ENCODE results near the gene ZCCHC2.

The ZCCHC2 gene

DNA sequence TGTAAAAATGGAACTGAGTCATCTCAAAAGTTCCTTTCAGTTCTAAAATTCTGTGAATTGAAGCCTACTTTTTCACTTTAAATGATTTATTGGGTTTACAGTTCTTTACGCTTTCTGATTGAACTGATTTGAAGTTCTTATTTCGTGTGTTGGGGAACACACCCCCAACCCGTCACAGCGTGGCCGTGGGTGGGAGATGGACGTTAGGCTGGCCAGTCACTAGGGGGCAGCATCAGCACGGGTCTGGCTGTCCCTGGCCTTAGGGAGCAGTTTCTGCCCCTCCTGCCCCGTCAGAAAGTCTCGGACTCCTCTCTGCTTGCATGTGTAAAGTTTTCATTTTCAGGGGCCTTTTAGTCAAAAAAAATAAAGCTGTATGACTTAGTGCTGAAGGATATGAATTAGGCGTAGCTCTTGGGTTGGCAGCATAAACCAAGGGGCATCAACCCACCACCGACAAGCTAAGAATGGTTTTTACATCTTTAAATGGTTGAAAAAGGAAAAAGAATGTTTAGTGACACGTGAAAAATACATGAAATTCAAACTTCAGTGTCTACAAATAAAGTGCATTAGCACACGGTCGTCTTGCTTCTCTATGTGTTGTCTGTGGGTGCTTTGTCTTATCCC lies 63.4 kb downstream of the ZCCHC2 start:
- TF ChIP-seq SUZ12 (IDR thresholded peaks at IDR 0.05): no peak
- TF ChIP-seq ELF4 (IDR thresholded peaks at IDR 0.05): no peak
- no peak for TF ChIP-seq LEF1 (IDR thresholded peaks at IDR 0.05; ENCODE audit: borderline replicate concordance)
- TF ChIP-seq, protein P1, sequence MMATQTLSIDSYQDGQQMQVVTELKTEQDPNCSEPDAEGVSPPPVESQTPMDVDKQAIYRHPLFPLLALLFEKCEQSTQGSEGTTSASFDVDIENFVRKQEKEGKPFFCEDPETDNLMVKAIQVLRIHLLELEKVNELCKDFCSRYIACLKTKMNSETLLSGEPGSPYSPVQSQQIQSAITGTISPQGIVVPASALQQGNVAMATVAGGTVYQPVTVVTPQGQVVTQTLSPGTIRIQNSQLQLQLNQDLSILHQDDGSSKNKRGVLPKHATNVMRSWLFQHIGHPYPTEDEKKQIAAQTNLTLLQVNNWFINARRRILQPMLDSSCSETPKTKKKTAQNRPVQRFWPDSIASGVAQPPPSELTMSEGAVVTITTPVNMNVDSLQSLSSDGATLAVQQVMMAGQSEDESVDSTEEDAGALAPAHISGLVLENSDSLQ (IDR thresholded peaks at IDR 0.05): no peak
- TF ChIP-seq BHLHE40 (IDR thresholded peaks at IDR 0.05; ENCODE audit: borderline replicate concordance): no peak
- no peak for TF ChIP-seq FOXK2 (IDR thresholded peaks at IDR 0.05)
- TF ChIP-seq SP1 (IDR thresholded peaks at IDR 0.05): no peak
- no peak for TF ChIP-seq ZNF384 (IDR thresholded peaks at IDR 0.05)
- no peak for TF ChIP-seq L3MBTL2 (conservative IDR thresholded peaks at IDR 0.05)
- no peak for TF ChIP-seq HDGF (IDR thresholded peaks at IDR 0.05; ENCODE audit: borderline replicate concordance)
- no peak for TF ChIP-seq CTBP1 (IDR thresholded peaks at IDR 0.05; ENCODE audit: borderline replicate concordance)
- TF ChIP-seq TARDBP (IDR thresholded peaks at IDR 0.05): no peak
- TF ChIP-seq NFRKB (IDR thresholded peaks at IDR 0.05): no peak
- peak; percentile 69 for DNase-seq (ENCODE audit: extremely low spot score)
- CTCF ChIA-PET: interaction anchor here (0.6 to 1.6 kb wide), 8 partner anchors 8 to 1009 kb away, joined by 3 to 14 read pairs (median 3); partner anchors contain the start of gene PHLPP1
- POLR2A ChIA-PET: no interaction called here

DNA sequence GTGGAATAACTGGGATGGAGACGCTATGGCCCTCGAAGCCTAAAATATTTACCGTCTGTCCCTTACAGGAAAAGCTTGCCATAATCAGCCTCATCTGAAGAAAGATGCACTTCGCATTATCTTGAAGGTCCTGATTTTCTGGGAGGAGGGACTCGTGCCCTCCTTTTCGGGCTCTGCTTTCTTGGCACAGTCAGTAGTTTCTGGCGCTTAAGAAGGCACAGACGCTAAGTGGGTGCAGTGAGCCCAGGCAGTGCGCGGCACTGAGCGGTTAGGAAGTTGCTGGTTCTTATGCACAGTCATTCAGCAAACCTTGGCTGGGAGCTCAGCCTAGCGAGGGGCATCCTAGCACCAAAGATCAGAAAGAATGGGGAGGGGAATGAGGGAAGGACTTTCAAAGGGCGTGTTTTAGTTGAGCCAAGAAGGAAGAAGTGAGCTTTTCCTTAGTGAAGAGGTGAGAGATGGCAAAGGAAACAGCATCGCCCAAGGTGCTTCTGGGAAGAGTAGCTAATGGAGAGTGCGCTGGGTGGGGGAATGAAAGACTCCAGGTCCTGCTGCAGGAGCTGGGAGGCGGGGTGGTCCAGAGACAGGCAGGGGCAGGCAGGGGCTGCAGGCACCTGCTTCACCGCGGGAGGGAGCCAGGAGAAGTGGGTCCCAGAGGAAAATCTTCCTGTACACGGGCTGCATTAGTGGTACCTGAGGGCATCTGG lies 64.1 kb downstream of the ZCCHC2 start:
- CTCF ChIA-PET: interaction anchor here (0.6 to 1.6 kb wide), 7 partner anchors 9 to 406 kb away, joined by 3 to 14 read pairs (median 3); partner anchors contain the start of gene PHLPP1
- DNase-seq (ENCODE audit: extremely low spot score): no peak
- POLR2A ChIA-PET: no interaction called here
- TF ChIP-seq HDGF (IDR thresholded peaks at IDR 0.05; ENCODE audit: borderline replicate concordance): no peak
- no peak for TF ChIP-seq BHLHE40 (IDR thresholded peaks at IDR 0.05; ENCODE audit: borderline replicate concordance)
- no peak for TF ChIP-seq ZNF384 (IDR thresholded peaks at IDR 0.05)
- no peak for TF ChIP-seq L3MBTL2 (conservative IDR thresholded peaks at IDR 0.05)
- TF ChIP-seq SUZ12 (IDR thresholded peaks at IDR 0.05): no peak
- TF ChIP-seq, protein P1 (IDR thresholded peaks at IDR 0.05): no peak
- no peak for TF ChIP-seq NFRKB (IDR thresholded peaks at IDR 0.05)
- no peak for TF ChIP-seq CTBP1 (IDR thresholded peaks at IDR 0.05; ENCODE audit: borderline replicate concordance)
- no peak for TF ChIP-seq FOXM1 (IDR thresholded peaks at IDR 0.05; ENCODE audit: borderline replicate concordance)
- no peak for TF ChIP-seq FOXK2 (IDR thresholded peaks at IDR 0.05)
- no peak for TF ChIP-seq ELF4 (IDR thresholded peaks at IDR 0.05)
- TF ChIP-seq SP1 (IDR thresholded peaks at IDR 0.05): no peak

DNA sequence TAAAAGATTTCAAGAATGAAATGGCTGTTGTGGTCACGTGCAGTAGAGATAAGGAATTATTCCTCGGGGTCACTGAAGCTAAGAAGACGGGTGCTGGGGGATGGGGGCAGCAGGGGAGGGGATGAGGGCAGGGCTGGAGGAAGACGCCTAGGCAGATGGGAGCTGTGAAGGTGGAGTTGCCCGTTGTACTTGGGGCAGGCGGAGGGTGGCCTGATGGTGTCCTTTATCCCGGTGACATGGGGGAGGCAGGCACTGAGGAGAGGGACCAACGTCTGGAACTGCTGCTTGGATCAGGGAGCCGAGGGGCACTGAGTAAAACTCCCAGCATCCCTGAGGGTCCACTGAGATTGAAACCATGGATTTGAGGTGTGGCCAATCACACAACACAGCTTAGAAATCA lies 64.9 kb downstream of the ZCCHC2 start:
- ChIA-PET CTCF (interaction anchor here (1.3 kb wide), 1 partner anchor 395 kb away, joined by 4 read pairs; no protein-coding TSS in a partner anchor), POLR2A (no interaction called here)
- TF ChIP-seq ELF4 (IDR thresholded peaks at IDR 0.05) (no peak), SUZ12 (IDR thresholded peaks at IDR 0.05) (no peak)
- no peak for DNase-seq (ENCODE audit: extremely low spot score)

DNA sequence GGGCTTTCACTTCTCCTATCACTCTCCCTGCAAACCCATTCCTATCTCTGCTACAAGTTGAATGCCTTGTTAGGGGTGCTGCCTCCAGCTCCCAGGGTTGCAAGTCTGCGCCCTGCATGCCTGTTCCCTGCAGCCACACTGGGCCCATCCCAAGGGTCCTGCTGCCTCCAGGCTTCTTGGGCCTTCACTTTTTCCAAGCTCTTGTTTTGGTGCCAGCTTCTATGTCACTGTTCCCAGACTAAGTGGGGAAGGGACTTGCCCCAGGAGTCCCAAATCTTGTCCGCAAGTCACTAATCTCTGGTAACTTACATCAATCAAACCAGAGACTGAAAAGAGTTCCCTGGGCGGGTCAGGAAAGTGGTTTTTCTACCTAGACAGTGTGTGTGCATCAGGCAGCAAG lies 65.4 kb downstream of the ZCCHC2 start:
- TF ChIP-seq NFRKB (IDR thresholded peaks at IDR 0.05) (no peak), ZNF384 (IDR thresholded peaks at IDR 0.05) (no peak), TARDBP (IDR thresholded peaks at IDR 0.05) (no peak), L3MBTL2 (conservative IDR thresholded peaks at IDR 0.05) (no peak), SUZ12 (IDR thresholded peaks at IDR 0.05) (no peak), ARNT (IDR thresholded peaks at IDR 0.05) (no peak), LEF1 (IDR thresholded peaks at IDR 0.05; ENCODE audit: borderline replicate concordance) (no peak), FOXM1 (IDR thresholded peaks at IDR 0.05; ENCODE audit: borderline replicate concordance) (no peak), BHLHE40 (IDR thresholded peaks at IDR 0.05; ENCODE audit: borderline replicate concordance) (no peak), SP1 (IDR thresholded peaks at IDR 0.05) (no peak), HDGF (IDR thresholded peaks at IDR 0.05; ENCODE audit: borderline replicate concordance) (no peak), FOXK2 (IDR thresholded peaks at IDR 0.05) (no peak), ELF4 (IDR thresholded peaks at IDR 0.05) (no peak), CTBP1 (IDR thresholded peaks at IDR 0.05; ENCODE audit: borderline replicate concordance) (no peak), FOXA1 (IDR thresholded peaks at IDR 0.05) (no peak)
- TF ChIP-seq, protein P1 (IDR thresholded peaks at IDR 0.05): no peak
- POLR2A ChIA-PET: no interaction called here
- DNase-seq (ENCODE audit: extremely low spot score): no peak
- CTCF ChIA-PET: interaction anchor here (1.3 kb wide), 1 partner anchor 394 kb away, joined by 4 read pairs; no protein-coding TSS in a partner anchor

DNA sequence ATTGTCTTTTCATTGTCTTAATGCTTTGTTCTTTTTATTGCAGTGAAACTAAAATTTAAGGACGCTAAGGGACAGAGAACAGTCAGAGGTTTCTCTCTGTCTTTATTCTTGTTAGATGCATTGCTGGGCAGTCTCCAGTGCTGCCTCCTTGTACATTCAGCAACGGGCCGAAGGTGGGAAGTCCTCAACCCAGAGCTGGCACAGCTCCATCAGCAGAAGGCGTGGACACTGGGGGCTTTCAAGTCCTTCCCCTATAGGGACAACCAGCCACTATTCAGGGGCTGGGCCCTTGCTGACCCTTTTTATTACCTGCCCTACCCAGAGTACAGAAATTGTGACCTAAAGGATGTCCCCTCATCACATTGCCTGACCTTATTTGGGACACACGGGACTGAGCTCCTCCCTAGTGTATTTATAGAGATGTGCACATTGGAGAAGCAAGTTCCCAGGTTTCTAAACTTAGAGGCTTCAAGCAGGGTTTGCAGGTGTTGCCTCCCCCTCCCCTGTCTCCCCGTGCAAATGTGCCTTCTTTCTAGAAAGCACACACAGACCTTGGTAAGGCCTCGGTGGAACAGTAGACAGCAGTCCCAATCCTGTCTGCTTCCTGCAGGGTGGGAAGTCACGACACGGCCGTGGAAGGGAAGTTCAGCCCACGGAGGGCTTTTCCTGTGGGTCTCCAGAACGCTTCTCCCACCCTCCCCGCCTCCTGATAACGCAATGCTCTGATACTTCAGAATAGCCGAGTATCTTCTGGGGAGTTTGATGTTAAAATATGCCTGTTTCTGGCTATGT lies 68.2 kb downstream of the ZCCHC2 start:
- CTCF ChIA-PET: no interaction called here
- DNase-seq (ENCODE audit: extremely low spot score): no peak
- TF ChIP-seq FOXK2 (IDR thresholded peaks at IDR 0.05): no peak
- no peak for TF ChIP-seq BHLHE40 (IDR thresholded peaks at IDR 0.05; ENCODE audit: borderline replicate concordance)
- no peak for TF ChIP-seq CTBP1 (IDR thresholded peaks at IDR 0.05; ENCODE audit: borderline replicate concordance)
- no peak for TF ChIP-seq FOXA1 (IDR thresholded peaks at IDR 0.05)
- no peak for TF ChIP-seq SP1 (IDR thresholded peaks at IDR 0.05)
- no peak for TF ChIP-seq FOXM1 (IDR thresholded peaks at IDR 0.05; ENCODE audit: borderline replicate concordance)
- no peak for TF ChIP-seq ELF4 (IDR thresholded peaks at IDR 0.05)
- no peak for TF ChIP-seq SUZ12 (IDR thresholded peaks at IDR 0.05)
- no peak for TF ChIP-seq NFRKB (IDR thresholded peaks at IDR 0.05)
- no peak for TF ChIP-seq L3MBTL2 (conservative IDR thresholded peaks at IDR 0.05)
- TF ChIP-seq, protein P1 (IDR thresholded peaks at IDR 0.05): no peak
- TF ChIP-seq LEF1 (IDR thresholded peaks at IDR 0.05; ENCODE audit: borderline replicate concordance): no peak
- TF ChIP-seq HDGF (IDR thresholded peaks at IDR 0.05; ENCODE audit: borderline replicate concordance): no peak
- POLR2A ChIA-PET: no interaction called here
